Measurements from ENCODE around the gene GRIK4.
A peak's percentile ranks its signal among the peaks of the same experiment; 100 is the strongest.

GRIK4 gene

GRCh38 chr11:120546312-120547205 lies 35.0 kb downstream of the GRIK4 start:
- Histone ChIP-seq H3K9me3 (ENCODE audit: insufficient read depth, low read length) (no peaks in the 10 kb centered on the region), H3K36me3 (ENCODE audit: insufficient read depth, insufficient read length, low read length) (no peaks in the 10 kb centered on the region), H3K4me3 (ENCODE audit: insufficient read length, low read depth) (no peak overlapping the region), H3K9ac (ENCODE audit: insufficient read length, low read depth) (no peak overlapping the region), H3K27me3 (ENCODE audit: insufficient read depth, insufficient read length) (no peaks in the 10 kb centered on the region), H3K4me1 (ENCODE audit: insufficient read depth, insufficient read length) (peaks cover 13% of the 10 kb centered on the region)
- DNase-seq (ENCODE audit: low read depth, low spot score), result no peak
- no peak for TF ChIP-seq SUZ12 (IDR thresholded peaks at IDR 0.05; ENCODE audit: extremely low read depth, insufficient read depth, insufficient read length)
- TF ChIP-seq YY1 (IDR thresholded peaks at IDR 0.05; ENCODE audit: insufficient read depth, insufficient read length), result no peak
- TF ChIP-seq ZNF274 (IDR thresholded peaks at IDR 0.05; ENCODE audit: low read depth, low read length), result no peak

GRCh38 chr11:120547316-120547715 lies 35.8 kb downstream of the GRIK4 start:
- no peak for DNase-seq (ENCODE audit: low read depth, low spot score)
- Histone ChIP-seq H3K9ac (ENCODE audit: insufficient read length, low read depth) (no peak overlapping the region), H3K4me3 (ENCODE audit: insufficient read length, low read depth) (no peak overlapping the region), H3K9me3 (ENCODE audit: insufficient read depth, low read length) (no peaks in the 10 kb centered on the region), H3K36me3 (ENCODE audit: insufficient read depth, insufficient read length, low read length) (no peaks in the 10 kb centered on the region), H3K27me3 (ENCODE audit: insufficient read depth, insufficient read length) (no peaks in the 10 kb centered on the region), H3K4me1 (ENCODE audit: insufficient read depth, insufficient read length) (peaks cover 13% of the 10 kb centered on the region)
- TF ChIP-seq YY1 (IDR thresholded peaks at IDR 0.05; ENCODE audit: insufficient read depth, insufficient read length) (no peak), ZNF274 (IDR thresholded peaks at IDR 0.05; ENCODE audit: low read depth, low read length) (no peak), SUZ12 (IDR thresholded peaks at IDR 0.05; ENCODE audit: extremely low read depth, insufficient read depth, insufficient read length) (no peak)

- Histone ChIP-seq H3K27me3 (ENCODE audit: insufficient read depth, insufficient read length) (no peaks in the 10 kb centered on the region), H3K9me3 (ENCODE audit: insufficient read depth, low read length) (no peaks in the 10 kb centered on the region), H3K4me1 (ENCODE audit: insufficient read depth, insufficient read length) (peaks cover 13% of the 10 kb centered on the region), H3K9ac (ENCODE audit: insufficient read length, low read depth) (peak overlapping the region; percentile 8), H3K4me3 (ENCODE audit: insufficient read length, low read depth) (no peak overlapping the region), H3K36me3 (ENCODE audit: insufficient read depth, insufficient read length, low read length) (no peaks in the 10 kb centered on the region)
- DNase-seq (ENCODE audit: low read depth, low spot score), result no peak
- TF ChIP-seq SUZ12 (IDR thresholded peaks at IDR 0.05; ENCODE audit: extremely low read depth, insufficient read depth, insufficient read length) (no peak), YY1 (IDR thresholded peaks at IDR 0.05; ENCODE audit: insufficient read depth, insufficient read length) (no peak), ZNF274 (IDR thresholded peaks at IDR 0.05; ENCODE audit: low read depth, low read length) (no peak)
These were observed 36.5 kb downstream of the GRIK4 start for GRCh38 chr11:120547811-120548681.

GRCh38 chr11:120548682-120549209 lies 37.2 kb downstream of the GRIK4 start:
- Histone ChIP-seq H3K9ac (ENCODE audit: insufficient read length, low read depth) (peak overlapping the region; percentile 16), H3K9me3 (ENCODE audit: insufficient read depth, low read length) (no peaks in the 10 kb centered on the region), H3K36me3 (ENCODE audit: insufficient read depth, insufficient read length, low read length) (no peaks in the 10 kb centered on the region), H3K4me1 (ENCODE audit: insufficient read depth, insufficient read length) (peaks cover 13% of the 10 kb centered on the region), H3K4me3 (ENCODE audit: insufficient read length, low read depth) (no peak overlapping the region), H3K27me3 (ENCODE audit: insufficient read depth, insufficient read length) (no peaks in the 10 kb centered on the region)
- DNase-seq (ENCODE audit: low read depth, low spot score), result no peak
- TF ChIP-seq SUZ12 (IDR thresholded peaks at IDR 0.05; ENCODE audit: extremely low read depth, insufficient read depth, insufficient read length) (no peak), YY1 (IDR thresholded peaks at IDR 0.05; ENCODE audit: insufficient read depth, insufficient read length) (no peak), ZNF274 (IDR thresholded peaks at IDR 0.05; ENCODE audit: low read depth, low read length) (no peak)

- DNase-seq (ENCODE audit: low read depth, low spot score), result no peak
- Histone ChIP-seq H3K9ac (ENCODE audit: insufficient read length, low read depth) (no peak overlapping the region), H3K27me3 (ENCODE audit: insufficient read depth, insufficient read length) (no peaks in the 10 kb centered on the region), H3K4me3 (ENCODE audit: insufficient read length, low read depth) (no peak overlapping the region), H3K9me3 (ENCODE audit: insufficient read depth, low read length) (no peaks in the 10 kb centered on the region), H3K4me1 (ENCODE audit: insufficient read depth, insufficient read length) (peaks cover 15% of the 10 kb centered on the region), H3K36me3 (ENCODE audit: insufficient read depth, insufficient read length, low read length) (no peaks in the 10 kb centered on the region)
- TF ChIP-seq ZNF274 (IDR thresholded peaks at IDR 0.05; ENCODE audit: low read depth, low read length) (no peak), SUZ12 (IDR thresholded peaks at IDR 0.05; ENCODE audit: extremely low read depth, insufficient read depth, insufficient read length) (no peak), YY1 (IDR thresholded peaks at IDR 0.05; ENCODE audit: insufficient read depth, insufficient read length) (no peak)
These were observed 37.8 kb downstream of the GRIK4 start for GRCh38 chr11:120549346-120549745.

- H3K9ac ChIP-seq (ENCODE audit: insufficient read length, low read depth), result no peak overlapping the region
- H3K27me3 ChIP-seq (ENCODE audit: insufficient read depth, insufficient read length), result no peaks in the 10 kb centered on the region
- no peak overlapping the region for H3K4me3 ChIP-seq (ENCODE audit: insufficient read length, low read depth)
- peaks cover 15% of the 10 kb centered on the region for H3K4me1 ChIP-seq (ENCODE audit: insufficient read depth, insufficient read length)
- DNase-seq (ENCODE audit: low read depth, low spot score), result no peak
- H3K36me3 ChIP-seq (ENCODE audit: insufficient read depth, insufficient read length, low read length), result no peaks in the 10 kb centered on the region
- no peaks in the 10 kb centered on the region for H3K9me3 ChIP-seq (ENCODE audit: insufficient read depth, low read length)
- TF ChIP-seq ZNF274 (IDR thresholded peaks at IDR 0.05; ENCODE audit: low read depth, low read length) (no peak), YY1 (IDR thresholded peaks at IDR 0.05; ENCODE audit: insufficient read depth, insufficient read length) (no peak), SUZ12 (IDR thresholded peaks at IDR 0.05; ENCODE audit: extremely low read depth, insufficient read depth, insufficient read length) (no peak)
These were observed 38.5 kb downstream of the GRIK4 start for GRCh38 chr11:120550007-120550406.

Measured in NT2/D1 (cell line).